Measurements from ENCODE around the gene SPPL2A.
A peak's percentile ranks its signal among the peaks of the same experiment; 100 is the strongest.

The SPPL2A gene

GRCh38 chr15:50747523-50747922 is 18.0 kb downstream of the SPPL2A start:
- no peak for TF ChIP-seq CTCF (IDR thresholded peaks at IDR 0.05; ENCODE audit: low read depth, low read length, missing control alignments)
- H3K4me3 ChIP-seq (ENCODE audit: low read depth, low read length), result no peak overlapping the region
- no peaks in the 10 kb centered on the region for H3K27me3 ChIP-seq (replicated peaks)
- H3K36me3 ChIP-seq (replicated peaks), result peaks cover 4% of the 10 kb centered on the region
- H3K27ac ChIP-seq, result peak overlapping the region; percentile 73
- DNase-seq, result no peak
- in situ Hi-C loops (cut with HindIII; ENCODE audit: low pct_ligation_motif_present, low sequenced_read_pairs), result no loop called here

GRCh38 chr15:50744601-50745000 is 20.9 kb downstream of the SPPL2A start:
- TF ChIP-seq CTCF (IDR thresholded peaks at IDR 0.05; ENCODE audit: low read depth, low read length, missing control alignments), result no peak
- in situ Hi-C loops (cut with HindIII; ENCODE audit: low pct_ligation_motif_present, low sequenced_read_pairs), result no loop called here
- Histone ChIP-seq H3K4me3 (ENCODE audit: low read depth, low read length) (no peak overlapping the region), H3K36me3 (replicated peaks) (peaks cover 6% of the 10 kb centered on the region), H3K27ac (no peak overlapping the region), H3K27me3 (replicated peaks) (no peaks in the 10 kb centered on the region)
- no peak for DNase-seq

GRCh38 chr15:50740955-50741354 is 24.6 kb downstream of the SPPL2A start:
- H3K36me3 ChIP-seq (replicated peaks), result peaks cover 2% of the 10 kb centered on the region

GRCh38 chr15:50736823-50737222 is 28.7 kb downstream of the SPPL2A start:
- peaks cover 6% of the 10 kb centered on the region for H3K36me3 ChIP-seq (replicated peaks)
- TF ChIP-seq CTCF (IDR thresholded peaks at IDR 0.05; ENCODE audit: low read depth, low read length, missing control alignments), result no peak
- in situ Hi-C loops (cut with HindIII; ENCODE audit: low pct_ligation_motif_present, low sequenced_read_pairs), result no loop called here
- H3K27me3 ChIP-seq (replicated peaks), result no peaks in the 10 kb centered on the region
- H3K4me3 ChIP-seq (ENCODE audit: low read depth, low read length), result no peak overlapping the region
- no peak overlapping the region for H3K27ac ChIP-seq
- DNase-seq, result peak; percentile 38

More at GRCh38 chr15:50740955-50741354, 24.6 kb downstream of the SPPL2A start:
- in situ Hi-C loops (cut with HindIII; ENCODE audit: low pct_ligation_motif_present, low sequenced_read_pairs), result no loop called here
- DNase-seq, result no peak
- no peaks in the 10 kb centered on the region for H3K27me3 ChIP-seq (replicated peaks)
- TF ChIP-seq CTCF (IDR thresholded peaks at IDR 0.05; ENCODE audit: low read depth, low read length, missing control alignments), result no peak
- no peak overlapping the region for H3K27ac ChIP-seq
- no peak overlapping the region for H3K4me3 ChIP-seq (ENCODE audit: low read depth, low read length)

GRCh38 chr15:50735156-50735555 is 30.4 kb downstream of the SPPL2A start:
- TF ChIP-seq CTCF (IDR thresholded peaks at IDR 0.05; ENCODE audit: low read depth, low read length, missing control alignments), result no peak
- no peak overlapping the region for H3K4me3 ChIP-seq (ENCODE audit: low read depth, low read length)
- DNase-seq, result no peak
- in situ Hi-C loops (cut with HindIII; ENCODE audit: low pct_ligation_motif_present, low sequenced_read_pairs), result no loop called here
- no peaks in the 10 kb centered on the region for H3K27me3 ChIP-seq (replicated peaks)
- H3K36me3 ChIP-seq (replicated peaks), result peaks cover 6% of the 10 kb centered on the region
- H3K27ac ChIP-seq, result no peak overlapping the region

GRCh38 chr15:50726315-50726714 is 39.2 kb downstream of the SPPL2A start:
- DNase-seq, result no peak
- TF ChIP-seq CTCF (IDR thresholded peaks at IDR 0.05; ENCODE audit: low read depth, low read length, missing control alignments), result no peak
- Histone ChIP-seq H3K27me3 (replicated peaks) (no peaks in the 10 kb centered on the region), H3K36me3 (replicated peaks) (peaks cover 10% of the 10 kb centered on the region), H3K27ac (no peak overlapping the region), H3K4me3 (ENCODE audit: low read depth, low read length) (no peak overlapping the region)
- in situ Hi-C loops (cut with HindIII; ENCODE audit: low pct_ligation_motif_present, low sequenced_read_pairs), result no loop called here
